ENCODE results near the gene MEGF11.

The MEGF11 gene

GRCh38 chr15:66001717-66002426, 251.7 kb downstream of the MEGF11 start:
- peaks cover 0 to 25% (median 0%) of the 10 kb centered on the region in 11 experiments; a peak in 7 of 22 replicates for H4K20me1 ChIP-seq
- no peaks in the 10 kb centered on the region for H3K9me3 ChIP-seq (replicated peaks in 1 of 11)
- no peak for TF ChIP-seq Cebpa-rat (IDR thresholded peaks at IDR 0.05)
- H3K27ac ChIP-seq, result no peak overlapping the region
- H3K4me2 ChIP-seq, result no peak overlapping the region
- no peaks in the 10 kb centered on the region for H3K36me3 ChIP-seq
- no peak overlapping the region for H3K9ac ChIP-seq
- no peak overlapping the region for H3K4me3 ChIP-seq
- no peaks in the 10 kb centered on the region for H3K27me3 ChIP-seq
- H3K4me1 ChIP-seq, result no peaks in the 10 kb centered on the region

- Histone ChIP-seq H4K20me1 (peaks cover 0 to 18% (median 0%) of the 10 kb centered on the region in 11 experiments; a peak in 7 of 22 replicates), H3K27me3 (no peaks in the 10 kb centered on the region), H3K9ac (no peak overlapping the region), H3K36me3 (no peaks in the 10 kb centered on the region), H3K4me2 (no peak overlapping the region), H3K4me1 (no peaks in the 10 kb centered on the region), H3K4me3 (no peak overlapping the region), H3K27ac (no peak overlapping the region), H3K9me3 (replicated peaks in 1 of 11) (no peaks in the 10 kb centered on the region)
- no peak for TF ChIP-seq Cebpa-rat (IDR thresholded peaks at IDR 0.05)
Measured at GRCh38 chr15:66001042-66001441, 252.5 kb downstream of the MEGF11 start.

GRCh38 chr15:65998486-65998885, 255.1 kb downstream of the MEGF11 start:
- Histone ChIP-seq H3K9ac (no peak overlapping the region), H3K4me2 (no peak overlapping the region), H3K4me1 (no peaks in the 10 kb centered on the region; a peak in 1 of 20 replicates), H3K27ac (no peak overlapping the region), H3K36me3 (no peaks in the 10 kb centered on the region), H3K4me3 (no peak overlapping the region), H3K27me3 (no peaks in the 10 kb centered on the region), H3K9me3 (replicated peaks in 1 of 11) (no peaks in the 10 kb centered on the region), H4K20me1 (peaks cover 0 to 21% (median 0%) of the 10 kb centered on the region in 11 experiments; a peak in 6 of 22 replicates)
- TF ChIP-seq Cebpa-rat (IDR thresholded peaks at IDR 0.05), result no peak

GRCh38 chr15:65996901-65997300, 256.6 kb downstream of the MEGF11 start:
- Histone ChIP-seq H3K27ac (no peak overlapping the region), H4K20me1 (peaks cover 0 to 21% (median 0%) of the 10 kb centered on the region in 11 experiments; a peak in 5 of 22 replicates), H3K4me2 (no peak overlapping the region), H3K36me3 (no peaks in the 10 kb centered on the region), H3K4me3 (no peak overlapping the region), H3K9me3 (replicated peaks in 1 of 11) (no peaks in the 10 kb centered on the region), H3K27me3 (no peaks in the 10 kb centered on the region), H3K4me1 (no peaks in the 10 kb centered on the region; a peak in 1 of 20 replicates), H3K9ac (no peak overlapping the region)
- no peak for TF ChIP-seq Cebpa-rat (IDR thresholded peaks at IDR 0.05)

GRCh38 chr15:65994832-65995231, 258.7 kb downstream of the MEGF11 start:
- Histone ChIP-seq H3K9me3 (replicated peaks in 1 of 11) (no peaks in the 10 kb centered on the region), H3K4me3 (no peak overlapping the region), H4K20me1 (peaks cover 0 to 6% (median 0%) of the 10 kb centered on the region in 11 experiments; a peak in 4 of 22 replicates), H3K27me3 (no peaks in the 10 kb centered on the region), H3K36me3 (no peaks in the 10 kb centered on the region), H3K27ac (no peak overlapping the region), H3K4me1 (no peaks in the 10 kb centered on the region; a peak in 1 of 20 replicates), H3K4me2 (no peak overlapping the region), H3K9ac (no peak overlapping the region)
- TF ChIP-seq Cebpa-rat (IDR thresholded peaks at IDR 0.05), result no peak

GRCh38 chr15:65993762-65994161, 259.8 kb downstream of the MEGF11 start:
- no peaks in the 10 kb centered on the region for H3K9me3 ChIP-seq (replicated peaks in 1 of 11)
- no peak overlapping the region for H3K4me2 ChIP-seq
- no peaks in the 10 kb centered on the region for H3K27me3 ChIP-seq
- no peaks in the 10 kb centered on the region for H3K36me3 ChIP-seq
- H3K4me1 ChIP-seq, result no peaks in the 10 kb centered on the region; a peak in 1 of 20 replicates
- H3K9ac ChIP-seq, result no peak overlapping the region
- TF ChIP-seq Cebpa-rat (IDR thresholded peaks at IDR 0.05), result no peak
- H3K27ac ChIP-seq, result no peak overlapping the region
- no peak overlapping the region for H3K4me3 ChIP-seq
- peaks cover 0 to 5% (median 0%) of the 10 kb centered on the region in 11 experiments; a peak in 2 of 22 replicates for H4K20me1 ChIP-seq

- Histone ChIP-seq H3K9me3 (replicated peaks in 1 of 11) (no peaks in the 10 kb centered on the region), H4K20me1 (peaks cover 0 to 5% (median 0%) of the 10 kb centered on the region in 11 experiments; a peak in 2 of 22 replicates), H3K4me3 (no peak overlapping the region), H3K36me3 (no peaks in the 10 kb centered on the region), H3K4me2 (no peak overlapping the region), H3K27me3 (no peaks in the 10 kb centered on the region), H3K9ac (no peak overlapping the region), H3K4me1 (no peaks in the 10 kb centered on the region; a peak in 1 of 20 replicates), H3K27ac (no peak overlapping the region)
- no peak for TF ChIP-seq Cebpa-rat (IDR thresholded peaks at IDR 0.05)
Measured at GRCh38 chr15:65993236-65993635, 260.3 kb downstream of the MEGF11 start.

GRCh38 chr15:65991721-65992483, 261.6 kb downstream of the MEGF11 start:
- no peaks in the 10 kb centered on the region; a peak in 1 of 20 replicates for H3K4me1 ChIP-seq
- H3K36me3 ChIP-seq, result no peaks in the 10 kb centered on the region
- H3K9me3 ChIP-seq (replicated peaks in 1 of 11), result no peaks in the 10 kb centered on the region
- no peak overlapping the region for H3K27ac ChIP-seq
- no peak overlapping the region for H3K4me2 ChIP-seq
- no peak overlapping the region for H3K9ac ChIP-seq
- H4K20me1 ChIP-seq, result peaks cover 0 to 5% (median 0%) of the 10 kb centered on the region in 11 experiments; a peak in 2 of 22 replicates
- no peak overlapping the region for H3K4me3 ChIP-seq
- TF ChIP-seq Cebpa-rat (IDR thresholded peaks at IDR 0.05), result no peak
- no peaks in the 10 kb centered on the region for H3K27me3 ChIP-seq

GRCh38 chr15:65990298-65990981, 263.1 kb downstream of the MEGF11 start:
- H3K4me2 ChIP-seq, result no peak overlapping the region
- no peak for TF ChIP-seq Cebpa-rat (IDR thresholded peaks at IDR 0.05)
- H3K4me1 ChIP-seq, result no peaks in the 10 kb centered on the region; a peak in 1 of 20 replicates
- H4K20me1 ChIP-seq, result no peaks in the 10 kb centered on the region
- H3K4me3 ChIP-seq, result no peak overlapping the region
- no peak overlapping the region for H3K27ac ChIP-seq
- no peaks in the 10 kb centered on the region for H3K27me3 ChIP-seq
- no peaks in the 10 kb centered on the region for H3K9me3 ChIP-seq (replicated peaks in 1 of 11)
- no peaks in the 10 kb centered on the region for H3K36me3 ChIP-seq
- H3K9ac ChIP-seq, result no peak overlapping the region

Measured in BLaER1 treated with 17β-estradiol and CSF1 and Interleukin-3, amounts not matched to agents 10 nM and 100 nM (cell line).